Astrocyte of the cerebellum (primary cell): ENCODE results near the gene PRKCB.
A peak's percentile ranks its signal among the peaks of the same experiment; 100 is the strongest.

Source experiments
- DNase-seq: peaks from one replicate; pipeline ENCODE4 v3.0.0-alpha.2; 2011; ENCODE audit warnings: low read depth
- H3K4me3 ChIP-seq: 2 replicates; pipeline ENCODE4 v1.5.1; 2011; ENCODE audit warnings: mild to moderate bottlenecking, low read depth, low read length, moderate library complexity
- in situ Hi-C: cut with HindIII; loops from 2 replicates; pipeline ENCODE4 v1.10.0; 2017; ENCODE audit warnings: low sequenced_read_pairs
- TF ChIP-seq, protein P1 (sequence below): IDR thresholded peaks from 2 replicates; pipeline ENCODE4 v1.5.1; 2012; ENCODE audit warnings: low read length, low read depth, moderate library complexity, mild to moderate bottlenecking; ENCODE audit errors: missing control alignments

Gene PRKCB

GRCh38 chr16:24036038-24036543 is 200.3 kb downstream of the PRKCB start:
- TF ChIP-seq, protein P1, sequence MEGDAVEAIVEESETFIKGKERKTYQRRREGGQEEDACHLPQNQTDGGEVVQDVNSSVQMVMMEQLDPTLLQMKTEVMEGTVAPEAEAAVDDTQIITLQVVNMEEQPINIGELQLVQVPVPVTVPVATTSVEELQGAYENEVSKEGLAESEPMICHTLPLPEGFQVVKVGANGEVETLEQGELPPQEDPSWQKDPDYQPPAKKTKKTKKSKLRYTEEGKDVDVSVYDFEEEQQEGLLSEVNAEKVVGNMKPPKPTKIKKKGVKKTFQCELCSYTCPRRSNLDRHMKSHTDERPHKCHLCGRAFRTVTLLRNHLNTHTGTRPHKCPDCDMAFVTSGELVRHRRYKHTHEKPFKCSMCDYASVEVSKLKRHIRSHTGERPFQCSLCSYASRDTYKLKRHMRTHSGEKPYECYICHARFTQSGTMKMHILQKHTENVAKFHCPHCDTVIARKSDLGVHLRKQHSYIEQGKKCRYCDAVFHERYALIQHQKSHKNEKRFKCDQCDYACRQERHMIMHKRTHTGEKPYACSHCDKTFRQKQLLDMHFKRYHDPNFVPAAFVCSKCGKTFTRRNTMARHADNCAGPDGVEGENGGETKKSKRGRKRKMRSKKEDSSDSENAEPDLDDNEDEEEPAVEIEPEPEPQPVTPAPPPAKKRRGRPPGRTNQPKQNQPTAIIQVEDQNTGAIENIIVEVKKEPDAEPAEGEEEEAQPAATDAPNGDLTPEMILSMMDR, result no peak
- no peak overlapping the region for H3K4me3 ChIP-seq
- in situ Hi-C loops, result no loop called here
- no peak for DNase-seq

DNA sequence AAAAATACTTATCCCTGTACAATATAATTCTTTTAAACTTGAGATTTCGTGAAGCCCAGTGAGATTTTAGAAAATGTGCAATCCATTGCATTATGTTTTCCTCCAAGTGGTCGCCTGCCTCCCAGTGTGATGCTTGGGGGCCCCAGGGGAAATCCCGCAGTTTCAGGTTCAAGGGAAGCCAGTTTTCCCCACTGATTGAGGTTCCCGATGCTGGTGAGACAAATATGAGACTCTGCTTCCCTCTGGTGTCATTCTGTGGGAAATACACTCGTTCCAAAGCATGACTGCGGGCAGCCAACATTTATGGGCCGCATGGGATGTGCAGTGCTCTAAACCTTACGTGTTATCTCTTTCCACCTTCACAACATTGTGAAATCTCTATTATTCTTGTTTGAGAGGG is 200.8 kb downstream of the PRKCB start:
- H3K4me3 ChIP-seq, result no peak overlapping the region
- in situ Hi-C loops, result no loop called here
- DNase-seq, result peak; percentile 4
- TF ChIP-seq, protein P1, result peak; percentile 61

DNA sequence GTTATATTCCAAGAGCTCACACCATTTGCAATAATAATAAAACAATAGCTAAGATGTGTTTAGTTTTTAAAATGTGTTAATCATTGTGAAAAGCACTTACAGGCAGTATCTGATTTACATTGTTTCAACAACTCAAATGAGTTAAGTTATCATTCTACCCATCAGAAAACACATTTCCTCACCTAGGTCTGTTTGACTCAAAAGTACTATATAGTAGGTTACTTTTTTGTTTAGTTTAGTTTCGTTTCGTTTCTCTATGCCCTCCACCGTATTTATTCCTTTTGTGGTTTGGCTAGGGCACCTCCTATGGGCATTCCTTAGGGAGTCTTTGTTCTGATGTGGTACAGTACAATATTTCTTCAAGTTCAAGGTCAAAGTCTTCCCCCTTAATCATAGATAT is 201.6 kb downstream of the PRKCB start:
- TF ChIP-seq, protein P1, result no peak
- H3K4me3 ChIP-seq, result no peak overlapping the region

DNA sequence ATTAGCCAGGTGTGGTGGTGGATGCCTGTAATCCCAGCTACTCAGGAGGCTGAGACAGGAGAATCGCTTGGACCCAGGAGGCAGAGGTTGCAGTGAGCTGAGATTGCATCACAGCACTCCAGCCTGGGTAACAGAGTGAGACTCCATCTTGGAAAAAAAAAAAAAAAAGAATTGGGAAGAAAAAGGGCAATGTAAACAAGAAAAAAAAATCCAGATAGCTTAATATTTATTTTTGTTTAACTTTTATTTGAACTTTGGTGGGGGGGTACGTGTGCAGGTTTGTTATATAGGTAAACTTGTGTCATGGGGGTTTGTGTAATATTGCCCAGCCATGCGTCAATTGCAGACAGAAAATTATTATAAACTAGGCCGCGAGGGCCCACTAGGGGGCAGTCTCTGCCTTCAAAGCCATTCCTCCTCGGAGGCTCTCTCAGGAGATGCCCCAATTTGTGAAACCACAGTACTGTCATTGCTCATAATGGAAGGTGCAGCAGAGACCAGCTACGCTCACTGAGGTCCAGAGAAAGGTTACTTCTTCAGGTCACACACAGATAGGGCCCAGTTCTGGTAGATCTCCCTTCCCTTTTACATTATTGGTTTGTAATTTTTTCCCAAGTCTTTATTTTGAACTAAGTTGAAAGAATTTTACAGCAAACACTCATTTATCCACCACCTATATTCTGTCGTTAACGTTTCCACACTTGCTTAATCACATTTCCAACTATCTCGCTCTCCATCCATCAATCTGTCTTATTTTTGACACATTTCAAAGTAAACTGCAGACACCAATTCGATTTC is 206.2 kb downstream of the PRKCB start:
- TF ChIP-seq, protein P1, result peak; percentile 64
- in situ Hi-C loops, result no loop called here
- no peak for DNase-seq
- no peak overlapping the region for H3K4me3 ChIP-seq

More for the DNA sequence above, 201.6 kb downstream of the PRKCB start:
- in situ Hi-C loops, result no loop called here
- DNase-seq, result no peak

- TF ChIP-seq, protein P1, result no peak
- in situ Hi-C loops, result no loop called here
- H3K4me3 ChIP-seq, result no peak overlapping the region
- no peak for DNase-seq
Measured at GRCh38 chr16:24044467-24044866, 208.7 kb downstream of the PRKCB start.

GRCh38 chr16:24045641-24046040 is 209.9 kb downstream of the PRKCB start:
- TF ChIP-seq, protein P1, result no peak
- no peak overlapping the region for H3K4me3 ChIP-seq
- in situ Hi-C loops, result no loop called here
- DNase-seq, result no peak
